Measurements from ENCODE around the gene PSTPIP1. TPM values are rescaled to one million over a fixed set of nuclear protein-coding genes. Genes with fewer than 3 reads are reported as not detected.

PSTPIP1 gene
- total and polyA plus RNA-seq, 10 donors, result 31.1 to 150 (median 84.0) TPM

DNA sequence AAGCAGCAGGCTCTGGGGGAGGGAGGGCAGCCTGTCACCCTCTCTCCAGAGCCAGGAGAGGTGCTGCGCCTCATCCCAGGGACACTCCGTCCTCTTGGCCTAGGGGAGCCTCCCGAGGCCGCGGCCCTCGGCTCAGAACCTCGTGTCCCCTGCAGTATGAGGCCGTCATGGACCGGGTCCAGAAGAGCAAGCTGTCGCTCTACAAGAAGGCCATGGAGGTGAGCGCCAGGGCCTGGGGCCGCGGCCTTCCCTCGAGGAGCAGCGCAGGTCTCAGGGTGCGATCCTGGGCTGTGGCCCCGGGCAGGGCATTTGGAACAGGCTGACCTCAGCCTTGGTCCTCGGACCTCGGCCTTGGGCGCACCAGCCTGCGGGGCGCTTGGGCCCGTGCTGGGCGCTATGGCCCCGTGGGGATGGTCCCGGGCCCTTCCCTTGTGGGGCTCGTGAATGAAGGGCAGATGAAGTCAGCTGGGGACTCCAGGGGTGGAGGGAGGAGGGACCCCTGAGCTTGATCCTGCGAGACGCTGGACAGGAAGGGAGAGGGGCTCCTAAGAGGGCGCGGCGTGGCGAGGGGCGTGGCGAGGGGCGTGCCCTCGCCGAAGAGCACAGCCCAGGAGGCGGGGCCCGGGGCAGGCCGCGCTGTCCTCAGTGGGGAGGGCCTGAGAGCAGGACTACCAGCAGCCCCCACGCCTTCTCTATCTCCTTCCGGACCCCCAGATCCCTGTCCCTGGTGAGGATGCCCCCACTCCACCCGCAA lies 32.9 kb downstream of the PSTPIP1 start:
- Histone ChIP-seq H3K4me3 (peak overlapping the region in 5 of 8 donors; percentile 2 to 48 (median 24)), H3K27ac (peak overlapping the region in 6 of 8 donors; percentile 55 to 78 (median 70)), H3K9me3 (no peaks in the 10 kb centered on the region), H3K36me3 (peaks cover 0 to 95% (median 48%) of the 10 kb centered on the region in 6 donors), H3K4me1 (peaks cover 0 to 82% (median 46%) of the 10 kb centered on the region in 6 donors), H3K27me3 (replicated peaks in 1 of 7) (no peaks in the 10 kb centered on the region)
- intact Hi-C loops (cut with DNase I; ENCODE audit: low total_unique reads), result loop anchor here (10.0 kb wide), 3 partner anchors 53 to 517 kb away; no protein-coding TSS in a partner anchor
- TF ChIP-seq, protein P1, sequence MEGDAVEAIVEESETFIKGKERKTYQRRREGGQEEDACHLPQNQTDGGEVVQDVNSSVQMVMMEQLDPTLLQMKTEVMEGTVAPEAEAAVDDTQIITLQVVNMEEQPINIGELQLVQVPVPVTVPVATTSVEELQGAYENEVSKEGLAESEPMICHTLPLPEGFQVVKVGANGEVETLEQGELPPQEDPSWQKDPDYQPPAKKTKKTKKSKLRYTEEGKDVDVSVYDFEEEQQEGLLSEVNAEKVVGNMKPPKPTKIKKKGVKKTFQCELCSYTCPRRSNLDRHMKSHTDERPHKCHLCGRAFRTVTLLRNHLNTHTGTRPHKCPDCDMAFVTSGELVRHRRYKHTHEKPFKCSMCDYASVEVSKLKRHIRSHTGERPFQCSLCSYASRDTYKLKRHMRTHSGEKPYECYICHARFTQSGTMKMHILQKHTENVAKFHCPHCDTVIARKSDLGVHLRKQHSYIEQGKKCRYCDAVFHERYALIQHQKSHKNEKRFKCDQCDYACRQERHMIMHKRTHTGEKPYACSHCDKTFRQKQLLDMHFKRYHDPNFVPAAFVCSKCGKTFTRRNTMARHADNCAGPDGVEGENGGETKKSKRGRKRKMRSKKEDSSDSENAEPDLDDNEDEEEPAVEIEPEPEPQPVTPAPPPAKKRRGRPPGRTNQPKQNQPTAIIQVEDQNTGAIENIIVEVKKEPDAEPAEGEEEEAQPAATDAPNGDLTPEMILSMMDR (IDR thresholded peaks at IDR 0.05 in 8 of 11, conservative IDR thresholded peaks at IDR 0.05 in 3 of 11), result no peak
- TF ChIP-seq POLR2AphosphoS5 (IDR thresholded peaks at IDR 0.05), result peak in 2 of 3 donors; percentile 44 to 78
- DNase-seq, result peak; percentile 79
- WGBS, 5 donors, result 71 to 81% (median 73%) methylated on average over 30 to 45 of the region's 45 CpGs

DNA sequence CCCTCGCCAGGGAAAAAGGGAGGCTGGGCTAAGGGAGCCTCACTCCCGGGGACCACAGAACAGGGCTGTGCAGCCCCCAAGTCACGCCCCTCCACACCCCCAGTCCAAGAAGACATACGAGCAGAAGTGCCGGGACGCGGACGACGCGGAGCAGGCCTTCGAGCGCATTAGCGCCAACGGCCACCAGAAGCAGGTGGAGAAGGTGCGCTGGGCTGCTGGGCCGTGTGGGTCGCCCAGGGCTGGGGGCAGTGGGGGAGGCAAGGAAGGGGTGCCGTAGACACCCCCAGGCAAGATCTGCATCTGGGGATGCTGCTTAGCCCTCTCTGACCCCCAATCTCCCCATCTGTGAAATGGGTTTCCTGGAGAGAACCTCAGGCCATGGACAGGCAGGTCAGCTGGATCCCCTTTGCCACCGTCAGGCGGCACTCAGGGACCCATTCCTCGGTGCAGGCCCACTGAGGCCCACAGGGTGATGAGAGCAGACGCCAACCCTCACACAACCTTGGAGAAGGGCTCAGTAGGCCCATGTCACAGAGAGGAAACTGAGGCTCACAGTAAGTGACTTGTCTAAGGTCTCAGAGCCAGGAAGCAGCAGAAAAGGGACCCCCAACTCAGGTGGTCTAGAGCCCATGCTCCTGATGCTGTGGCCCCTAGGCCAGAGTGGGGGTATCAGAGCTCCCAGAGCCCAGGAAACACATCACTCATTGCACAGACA lies 33.7 kb downstream of the PSTPIP1 start:
- Histone ChIP-seq H3K4me1 (peaks cover 0 to 75% (median 43%) of the 10 kb centered on the region in 6 donors), H3K36me3 (peaks cover 0 to 98% (median 50%) of the 10 kb centered on the region in 6 donors), H3K27ac (peak overlapping the region in 5 of 8 donors; percentile 61 to 78 (median 73)), H3K4me3 (peak overlapping the region in 5 of 8 donors; percentile 2 to 48 (median 24)), H3K9me3 (no peaks in the 10 kb centered on the region), H3K27me3 (replicated peaks in 1 of 7) (no peaks in the 10 kb centered on the region)
- peak; percentile 69 for DNase-seq
- intact Hi-C loops (cut with DNase I; ENCODE audit: low total_unique reads), result loop anchor here (10.0 kb wide), 3 partner anchors 54 to 516 kb away; no protein-coding TSS in a partner anchor
- 78 to 89% (median 80%) methylated on average over 19 to 22 of the region's 22 CpGs for WGBS, 5 donors
- TF ChIP-seq POLR2AphosphoS5 (IDR thresholded peaks at IDR 0.05), result peak in 2 of 3 donors; percentile 3 to 27
- TF ChIP-seq, protein P1 (IDR thresholded peaks at IDR 0.05 in 8 of 11, conservative IDR thresholded peaks at IDR 0.05 in 3 of 11), result no peak
- no peak for TF ChIP-seq POLR2A (IDR thresholded peaks at IDR 0.05)

DNA sequence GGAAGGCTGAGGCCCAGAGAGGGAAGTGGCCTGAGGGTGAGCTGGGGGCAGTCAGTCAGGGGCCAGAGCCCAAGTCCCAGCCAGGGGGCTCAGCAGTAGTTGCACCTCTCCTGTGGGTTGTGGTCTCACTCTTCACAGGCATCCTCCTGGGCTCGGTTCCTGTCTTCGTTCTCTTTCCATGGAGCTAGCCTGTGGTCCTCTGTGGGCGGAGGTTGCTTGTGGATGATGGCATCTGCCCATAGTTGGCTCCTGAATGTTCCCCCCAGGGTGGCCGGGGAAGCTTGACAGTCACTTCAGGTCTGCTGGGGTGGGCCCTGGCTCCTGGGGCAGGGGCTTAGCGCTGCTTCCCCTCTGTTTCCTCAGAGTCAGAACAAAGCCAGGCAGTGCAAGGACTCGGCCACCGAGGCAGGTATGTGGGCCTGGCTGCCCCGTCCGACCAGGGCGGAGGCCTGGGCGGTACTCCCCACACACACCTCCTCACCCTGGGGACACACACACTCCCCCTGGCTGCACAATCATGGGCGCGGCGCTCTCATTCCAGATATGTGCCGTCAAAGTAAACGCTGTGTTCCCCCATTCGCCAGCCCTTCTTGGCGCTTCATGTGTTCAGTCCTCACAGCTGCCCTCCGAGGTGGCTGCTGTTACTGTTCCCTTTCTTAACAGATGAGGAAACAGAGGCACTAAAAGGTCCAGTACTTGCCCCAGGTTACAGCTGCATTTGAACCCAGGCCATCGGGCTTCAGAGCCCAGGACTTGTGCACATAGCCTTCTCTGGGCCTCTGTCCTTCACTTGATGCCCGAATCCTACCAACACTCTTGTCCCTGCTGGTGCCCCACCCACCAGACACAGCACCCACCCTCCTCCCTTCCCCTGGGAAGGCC lies 34.5 kb downstream of the PSTPIP1 start:
- Histone ChIP-seq H3K4me1 (peaks cover 0 to 67% (median 36%) of the 10 kb centered on the region in 6 donors), H3K9me3 (no peaks in the 10 kb centered on the region), H3K27me3 (replicated peaks in 1 of 7) (no peaks in the 10 kb centered on the region), H3K36me3 (peaks cover 0 to 98% (median 54%) of the 10 kb centered on the region in 6 donors), H3K27ac (peak overlapping the region in 1 of 8 donors; percentile 50), H3K4me3 (peak overlapping the region in 1 of 8 donors; percentile 24)
- intact Hi-C loops (cut with DNase I; ENCODE audit: low total_unique reads), result loop anchor here (10.0 kb wide), 3 partner anchors 55 to 515 kb away; no protein-coding TSS in a partner anchor
- TF ChIP-seq POLR2A (IDR thresholded peaks at IDR 0.05) (no peak), POLR2AphosphoS5 (IDR thresholded peaks at IDR 0.05) (peak in 1 of 3 donors; percentile 57)
- TF ChIP-seq, protein P1 (IDR thresholded peaks at IDR 0.05 in 8 of 11, conservative IDR thresholded peaks at IDR 0.05 in 3 of 11), result no peak
- peak; percentile 68 for DNase-seq
- 88 to 92% (median 90%) methylated on average over 19 to 21 of the region's 21 CpGs for WGBS, 5 donors

Measured in spleen (tissue), 11 donors.